ENCODE measurements around the gene ADORA2A. TPM values are rescaled to one million over a fixed set of nuclear protein-coding genes. Genes with fewer than 3 reads are reported as not detected.

ADORA2A gene
- total RNA-seq, 1 experiment from 2014 or later: 7.6 TPM

GRCh38 chr22:24413736-24414385 lies 13.5 kb upstream of the ADORA2A start:
- Mint-ChIP-seq H3K27ac (no peak overlapping the region), H3K27me3 (ENCODE audit: low read depth) (no peaks in the 10 kb centered on the region), H3K36me3 (peaks cover 12% of the 10 kb centered on the region), H3K4me3 (no peak overlapping the region), H3K9me3 (no peaks in the 10 kb centered on the region), H3K4me1 (no peaks in the 10 kb centered on the region; the same call in 1 of the 2 replicates)
- TF ChIP-seq HMGA2 (CRISPR knock-in tag; IDR thresholded peaks at IDR 0.05) (no peak), GRHL2 (CRISPR knock-in tag; IDR thresholded peaks at IDR 0.05; ENCODE audit: insufficient replicate concordance, severe bottlenecking) (no peak), ATF6 (CRISPR knock-in tag; IDR thresholded peaks at IDR 0.05) (no peak), JUN (CRISPR knock-in tag; IDR thresholded peaks at IDR 0.05) (no peak), ATF1 (CRISPR knock-in tag; IDR thresholded peaks at IDR 0.05) (no peak), ESRRA (CRISPR knock-in tag; IDR thresholded peaks at IDR 0.05; ENCODE audit: borderline replicate concordance) (no peak), ZNF317 (CRISPR knock-in tag; IDR thresholded peaks at IDR 0.05; ENCODE audit: borderline replicate concordance, low read depth) (no peak), ZNF532 (CRISPR knock-in tag; IDR thresholded peaks at IDR 0.05; ENCODE audit: borderline replicate concordance) (no peak), NFYB (CRISPR knock-in tag; conservative IDR thresholded peaks at IDR 0.05; ENCODE audit: low read depth) (no peak)
- TF ChIP-seq, protein P1, sequence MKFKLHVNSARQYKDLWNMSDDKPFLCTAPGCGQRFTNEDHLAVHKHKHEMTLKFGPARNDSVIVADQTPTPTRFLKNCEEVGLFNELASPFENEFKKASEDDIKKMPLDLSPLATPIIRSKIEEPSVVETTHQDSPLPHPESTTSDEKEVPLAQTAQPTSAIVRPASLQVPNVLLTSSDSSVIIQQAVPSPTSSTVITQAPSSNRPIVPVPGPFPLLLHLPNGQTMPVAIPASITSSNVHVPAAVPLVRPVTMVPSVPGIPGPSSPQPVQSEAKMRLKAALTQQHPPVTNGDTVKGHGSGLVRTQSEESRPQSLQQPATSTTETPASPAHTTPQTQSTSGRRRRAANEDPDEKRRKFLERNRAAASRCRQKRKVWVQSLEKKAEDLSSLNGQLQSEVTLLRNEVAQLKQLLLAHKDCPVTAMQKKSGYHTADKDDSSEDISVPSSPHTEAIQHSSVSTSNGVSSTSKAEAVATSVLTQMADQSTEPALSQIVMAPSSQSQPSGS (CRISPR knock-in tag; IDR thresholded peaks at IDR 0.05; ENCODE audit: borderline replicate concordance, low read depth): no peak
- TF ChIP-seq, protein P2, sequence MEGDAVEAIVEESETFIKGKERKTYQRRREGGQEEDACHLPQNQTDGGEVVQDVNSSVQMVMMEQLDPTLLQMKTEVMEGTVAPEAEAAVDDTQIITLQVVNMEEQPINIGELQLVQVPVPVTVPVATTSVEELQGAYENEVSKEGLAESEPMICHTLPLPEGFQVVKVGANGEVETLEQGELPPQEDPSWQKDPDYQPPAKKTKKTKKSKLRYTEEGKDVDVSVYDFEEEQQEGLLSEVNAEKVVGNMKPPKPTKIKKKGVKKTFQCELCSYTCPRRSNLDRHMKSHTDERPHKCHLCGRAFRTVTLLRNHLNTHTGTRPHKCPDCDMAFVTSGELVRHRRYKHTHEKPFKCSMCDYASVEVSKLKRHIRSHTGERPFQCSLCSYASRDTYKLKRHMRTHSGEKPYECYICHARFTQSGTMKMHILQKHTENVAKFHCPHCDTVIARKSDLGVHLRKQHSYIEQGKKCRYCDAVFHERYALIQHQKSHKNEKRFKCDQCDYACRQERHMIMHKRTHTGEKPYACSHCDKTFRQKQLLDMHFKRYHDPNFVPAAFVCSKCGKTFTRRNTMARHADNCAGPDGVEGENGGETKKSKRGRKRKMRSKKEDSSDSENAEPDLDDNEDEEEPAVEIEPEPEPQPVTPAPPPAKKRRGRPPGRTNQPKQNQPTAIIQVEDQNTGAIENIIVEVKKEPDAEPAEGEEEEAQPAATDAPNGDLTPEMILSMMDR (IDR thresholded peaks at IDR 0.05): no peak
- TF ChIP-seq, protein P3, sequence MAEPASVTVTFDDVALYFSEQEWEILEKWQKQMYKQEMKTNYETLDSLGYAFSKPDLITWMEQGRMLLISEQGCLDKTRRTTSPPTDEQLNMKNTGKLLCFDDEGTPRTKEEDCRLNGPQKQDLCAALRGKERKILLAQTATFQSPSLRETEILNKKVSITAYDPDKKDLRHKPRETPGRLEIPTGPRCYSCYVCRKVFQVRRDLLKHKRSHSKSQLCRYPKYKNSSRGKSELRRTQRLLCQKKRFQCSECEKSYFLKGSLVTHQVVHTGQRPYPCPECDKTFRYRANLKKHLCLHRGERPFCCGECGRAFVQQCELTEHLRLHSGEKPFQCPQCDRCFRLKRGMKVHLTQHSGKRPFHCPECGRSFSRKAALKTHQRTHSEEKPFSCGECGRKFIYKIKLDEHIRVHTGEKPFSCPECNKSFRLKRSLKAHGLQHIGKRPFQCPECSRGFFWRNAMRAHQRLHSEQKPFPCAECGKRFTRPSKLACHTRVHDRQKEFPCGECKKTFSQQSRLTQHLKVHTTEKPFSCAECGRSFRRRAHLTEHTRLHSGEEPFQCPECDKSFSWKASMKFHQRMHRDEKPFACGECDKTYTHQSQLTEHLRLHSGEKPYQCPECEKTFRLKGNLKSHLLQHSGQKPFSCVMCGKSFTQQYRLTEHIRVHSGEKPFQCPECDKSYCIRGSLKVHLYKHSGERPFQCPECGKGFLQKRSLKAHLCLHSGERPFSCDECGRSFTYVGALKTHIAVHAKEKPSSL (CRISPR knock-in tag; conservative IDR thresholded peaks at IDR 0.05): no peak
- ATAC-seq (no peak), DNase-seq (ENCODE audit: low spot score) (no peak)
- ChIA-PET POLR2A (no interaction called here), CTCF (interaction anchor here (1.5 kb wide), 1 partner anchor 10 kb away, joined by 4 read pairs; no protein-coding TSS in a partner anchor)

Data from WTC11 (cell line).